Gastroesophageal sphincter (tissue), 4 donors: Measurements from ENCODE around the gene GPR141. TPM values are rescaled to one million over a fixed set of nuclear protein-coding genes. Genes with fewer than 3 reads are reported as not detected.

Experiments used
- ATAC-seq: fragments of 150-250 bp; one replicate; pipeline ENCODE4 v1.9.1; 2016; ENCODE audit warnings: mild to moderate bottlenecking, moderate library complexity
- H3K27ac ChIP-seq, 4 donors: fragments of 200-600 bp; sonication (generic) in 3 of 4; 1 replicate in 3 of 4; 2 replicates in 1 of 4; pipeline ENCODE4 v1.5.1; 2016 to 2019
- H3K27me3 ChIP-seq: fragments of 200-600 bp; sonication (generic); one replicate; pipeline ENCODE4 v1.5.1; 2019
- H3K36me3 ChIP-seq, 2 donors: fragments of 200-600 bp; sonication (generic); one replicate each; pipeline ENCODE4 v1.5.1; 2019; ENCODE audit warnings: control low read depth in 1 of 2
- H3K4me1 ChIP-seq, 3 donors: fragments of 200-600 bp; sonication (generic); 1 replicate in 2 of 3; 2 replicates in 1 of 3; pipeline ENCODE4 v1.5.1; 2016 to 2019; ENCODE audit warnings: control low read depth in 2 of 3
- H3K4me3 ChIP-seq, 2 donors: fragments of 200-600 bp; sonication (generic); one replicate each; pipeline ENCODE4 v1.5.1; 2019; ENCODE audit warnings: mild to moderate bottlenecking in 1 of 2, moderate library complexity in 1 of 2
- H3K9me3 ChIP-seq, 3 donors: fragments of 200-600 bp; sonication (generic); one replicate each; pipeline ENCODE4 v1.5.1; 2017 to 2019; ENCODE audit warnings: control low read depth in 2 of 3
- EP300 ChIP-seq: sonication (generic); formaldehyde crosslinking; IDR thresholded peaks from one replicate; pipeline ENCODE4 v1.6.1; 2017; ENCODE audit warnings: antibody characterized with exemption, mild to moderate bottlenecking
- POLR2A ChIP-seq, 2 donors: fragments of 450-650 bp; IDR thresholded peaks; one replicate each; pipeline ENCODE4 v1.6.1; 2017; ENCODE audit warnings: antibody characterized with exemption in 2 of 2, mild to moderate bottlenecking in 2 of 2, moderate library complexity in 1 of 2
- POLR2AphosphoS5 ChIP-seq: sonication (generic); formaldehyde crosslinking; IDR thresholded peaks from one replicate; pipeline ENCODE4 v1.6.1; 2017; ENCODE audit warnings: antibody characterized with exemption
- WGBS, 2 donors: methylation state at CpG; one replicate each; pipeline ENCODE4 v1.1.5; 2018; ENCODE audit warnings: low coverage in 1 of 2; 5-methylcytosine and 5-hydroxymethylcytosine counted together
- total RNA-seq, 4 donors: library from RNA; depleted of rRNA; stranded (reverse); fragments of >200 nt; gene quantifications; one replicate each; pipeline ENCODE4 v1.1.0, GENCODE V29; 2016
- TF ChIP-seq, protein P1 (sequence below), 4 experiments: fragments of 200-600 bp in 2 of 4; fragments of 450-650 bp in 2 of 4; sonication (generic) in 1 of 4; IDR thresholded peaks; one replicate each; pipeline ENCODE4 v1.5.1; 2017 to 2019; ENCODE audit warnings: antibody characterized with exemption in 4 of 4, mild to moderate bottlenecking in 2 of 4, moderate library complexity in 2 of 4

Gene GPR141
- total RNA-seq, 4 donors from 2014 or later: 1.2 TPM; not detected in 3

- Histone ChIP-seq H3K9me3 (no peaks in the 10 kb centered on the region), H3K27ac (no peak overlapping the region), H3K36me3 (no peaks in the 10 kb centered on the region), H3K4me1 (peaks cover 0 to 20% (median 0%) of the 10 kb centered on the region in 3 donors), H3K27me3 (no peaks in the 10 kb centered on the region), H3K4me3 (no peak overlapping the region)
- TF ChIP-seq, protein P1, sequence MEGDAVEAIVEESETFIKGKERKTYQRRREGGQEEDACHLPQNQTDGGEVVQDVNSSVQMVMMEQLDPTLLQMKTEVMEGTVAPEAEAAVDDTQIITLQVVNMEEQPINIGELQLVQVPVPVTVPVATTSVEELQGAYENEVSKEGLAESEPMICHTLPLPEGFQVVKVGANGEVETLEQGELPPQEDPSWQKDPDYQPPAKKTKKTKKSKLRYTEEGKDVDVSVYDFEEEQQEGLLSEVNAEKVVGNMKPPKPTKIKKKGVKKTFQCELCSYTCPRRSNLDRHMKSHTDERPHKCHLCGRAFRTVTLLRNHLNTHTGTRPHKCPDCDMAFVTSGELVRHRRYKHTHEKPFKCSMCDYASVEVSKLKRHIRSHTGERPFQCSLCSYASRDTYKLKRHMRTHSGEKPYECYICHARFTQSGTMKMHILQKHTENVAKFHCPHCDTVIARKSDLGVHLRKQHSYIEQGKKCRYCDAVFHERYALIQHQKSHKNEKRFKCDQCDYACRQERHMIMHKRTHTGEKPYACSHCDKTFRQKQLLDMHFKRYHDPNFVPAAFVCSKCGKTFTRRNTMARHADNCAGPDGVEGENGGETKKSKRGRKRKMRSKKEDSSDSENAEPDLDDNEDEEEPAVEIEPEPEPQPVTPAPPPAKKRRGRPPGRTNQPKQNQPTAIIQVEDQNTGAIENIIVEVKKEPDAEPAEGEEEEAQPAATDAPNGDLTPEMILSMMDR (IDR thresholded peaks at IDR 0.05): no peak
- TF ChIP-seq POLR2A (IDR thresholded peaks at IDR 0.05) (no peak), EP300 (no peak), POLR2AphosphoS5 (no peak)
- 90 to 93% methylated on average over 6 of the region's 6 CpGs for WGBS, 2 donors
- ATAC-seq: no peak
Observed at GRCh38 chr7:37705976-37706375, 22.4 kb downstream of the GPR141 start.

DNA sequence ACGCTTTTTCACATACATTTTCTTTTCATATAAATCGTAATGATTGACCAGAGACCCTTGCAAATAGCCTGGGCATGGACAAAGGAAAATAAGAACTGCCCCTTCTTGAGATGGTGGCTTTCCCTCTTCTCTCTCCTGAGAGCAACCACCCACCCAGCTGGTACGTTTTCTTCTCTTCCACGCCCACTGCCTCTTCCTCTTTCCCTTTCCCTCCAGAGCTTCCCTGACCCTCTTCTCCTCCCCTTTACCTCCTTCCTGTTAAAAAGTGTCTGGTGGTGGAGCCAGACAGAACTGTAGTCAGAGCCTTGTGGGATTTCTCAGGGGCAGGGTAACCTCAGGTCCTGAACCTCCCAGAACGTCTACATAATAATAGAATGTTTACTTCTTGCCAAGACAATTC is 23.2 kb downstream of the GPR141 start:
- 53 to 59% methylated on average over 4 to 5 of the region's 5 CpGs for WGBS, 2 donors
- no peak for ATAC-seq
- Histone ChIP-seq H3K4me3 (no peak overlapping the region), H3K27me3 (no peaks in the 10 kb centered on the region), H3K36me3 (no peaks in the 10 kb centered on the region), H3K4me1 (peaks cover 0 to 15% (median 0%) of the 10 kb centered on the region in 3 donors), H3K27ac (no peak overlapping the region), H3K9me3 (no peaks in the 10 kb centered on the region)
- TF ChIP-seq, protein P1 (IDR thresholded peaks at IDR 0.05): no peak
- TF ChIP-seq EP300: no peak
- TF ChIP-seq POLR2A (IDR thresholded peaks at IDR 0.05): no peak
- no peak for TF ChIP-seq POLR2AphosphoS5

- Histone ChIP-seq H3K27me3 (no peaks in the 10 kb centered on the region), H3K4me3 (no peak overlapping the region), H3K27ac (no peak overlapping the region), H3K9me3 (no peaks in the 10 kb centered on the region), H3K36me3 (no peaks in the 10 kb centered on the region), H3K4me1 (peaks cover 0 to 10% (median 0%) of the 10 kb centered on the region in 3 donors)
- no peak for TF ChIP-seq EP300
- no peak for TF ChIP-seq POLR2AphosphoS5
- TF ChIP-seq POLR2A (IDR thresholded peaks at IDR 0.05): no peak
- TF ChIP-seq, protein P1 (IDR thresholded peaks at IDR 0.05): no peak
- no peak for ATAC-seq
- WGBS, 2 donors: 11 to 27% methylated on average over 4 of the region's 4 CpGs
Observed at GRCh38 chr7:37707754-37708485, 24.4 kb downstream of the GPR141 start.

DNA sequence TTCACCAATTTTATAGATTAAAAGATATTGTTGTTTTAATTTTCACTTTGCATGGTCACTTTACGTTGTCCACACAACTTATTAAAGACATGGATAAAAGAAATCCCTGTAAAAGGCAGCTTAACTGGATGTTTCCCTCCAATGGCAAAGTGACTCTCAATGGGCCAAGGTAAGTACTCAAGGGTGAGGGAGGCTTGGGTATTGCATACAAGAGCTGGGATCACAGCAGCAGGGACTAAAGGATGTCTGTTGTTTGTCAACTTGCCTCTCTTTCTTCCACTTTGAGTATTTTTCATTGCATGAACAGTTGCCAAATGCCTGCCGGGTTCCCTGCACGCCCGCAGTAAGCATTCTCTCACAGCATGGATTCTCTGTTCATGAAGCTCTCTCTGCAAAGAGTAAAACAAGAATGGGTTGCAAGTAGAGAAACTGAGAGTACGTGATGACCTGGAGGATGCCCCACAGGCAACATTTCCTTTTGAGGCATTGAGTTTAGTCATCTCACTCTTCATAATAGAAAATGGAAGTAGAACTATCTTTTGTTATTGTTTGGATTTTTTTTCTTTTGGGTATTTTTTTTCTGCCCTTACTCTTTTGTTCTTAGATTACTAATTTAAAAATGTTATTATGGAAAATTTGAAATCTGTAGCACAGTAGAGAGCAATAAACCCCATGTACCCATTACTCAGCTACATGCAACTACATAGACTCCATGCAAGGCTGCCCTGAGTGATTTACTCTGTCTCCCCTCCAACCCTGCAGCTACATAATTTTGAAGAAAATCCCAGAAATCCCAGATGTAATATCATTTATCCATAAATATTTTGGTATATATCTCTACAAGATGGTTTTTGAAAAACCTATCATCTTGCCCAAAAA is 26.3 kb downstream of the GPR141 start:
- no peaks in the 10 kb centered on the region for H3K9me3 ChIP-seq
- 57 to 90% methylated on average over 1 to 5 of the region's 5 CpGs for WGBS, 2 donors
- H3K36me3 ChIP-seq: no peaks in the 10 kb centered on the region
- TF ChIP-seq EP300 (no peak), POLR2AphosphoS5 (no peak), POLR2A (IDR thresholded peaks at IDR 0.05) (no peak)
- TF ChIP-seq, protein P1 (IDR thresholded peaks at IDR 0.05): no peak
- H3K4me3 ChIP-seq: no peak overlapping the region
- peaks cover 0 to 10% (median 0%) of the 10 kb centered on the region in 3 donors for H3K4me1 ChIP-seq
- H3K27ac ChIP-seq: no peak overlapping the region
- no peaks in the 10 kb centered on the region for H3K27me3 ChIP-seq
- no peak for ATAC-seq
